SIG-M5 (cell line): ENCODE results near the gene PPCS.
"Not testable (repeated sequence)": the region's sequence is repeated elsewhere in the genome, so short reads cannot be mapped to it uniquely, and the experiment has no call there.

Experiments
- DNase-seq: peaks from one replicate; lab custom pipeline; 2025; lab: John Stamatoyannopoulos, UW

PPCS gene

GRCh38 chr1:42453386-42453785, 3.0 kb upstream of the PPCS start:
- no peak for DNase-seq

GRCh38 chr1:42454403-42454802, 1.9 kb upstream of the PPCS start:
- no peak for DNase-seq

DNA sequence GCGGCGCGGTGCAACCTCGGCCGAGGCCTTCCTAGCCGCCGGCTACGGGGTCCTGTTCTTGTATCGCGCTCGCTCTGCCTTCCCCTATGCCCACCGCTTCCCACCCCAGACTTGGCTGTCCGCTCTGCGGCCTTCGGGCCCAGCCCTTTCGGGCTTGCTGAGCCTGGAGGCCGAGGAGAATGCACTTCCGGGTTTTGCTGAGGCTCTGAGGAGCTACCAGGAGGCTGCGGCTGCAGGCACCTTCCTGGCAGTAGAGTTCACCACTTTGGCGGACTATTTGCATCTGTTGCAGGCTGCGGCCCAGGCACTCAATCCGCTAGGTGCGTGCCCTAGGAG, 379 bp downstream of the PPCS start:
- DNase-seq: no peak

DNA sequence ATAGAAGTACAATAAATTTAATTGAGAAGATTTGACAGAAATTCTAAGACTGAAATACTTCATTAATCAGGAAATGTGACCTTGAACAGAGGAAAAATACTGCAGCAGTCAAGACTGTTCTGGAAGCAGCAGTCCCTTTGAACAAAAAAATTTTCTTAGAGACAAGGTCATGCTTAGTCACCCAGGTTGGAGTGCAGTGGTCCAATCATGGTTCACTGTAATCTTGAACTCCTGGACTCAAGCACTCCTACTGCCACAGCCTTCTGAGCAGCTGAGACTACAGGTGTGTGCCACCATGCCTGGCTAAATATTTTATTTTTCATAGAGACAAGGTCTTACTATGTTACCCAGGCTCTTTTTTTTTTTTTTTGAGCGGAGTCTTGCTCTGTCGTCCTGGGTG, 4.9 kb downstream of the PPCS start:
- no peak for DNase-seq

GRCh38 chr1:42462828-42463763, 6.8 kb downstream of the PPCS start, which contains the start of gene CCDC30:
Gene CCDC30, plus strand, starts transcription at chr1:42463286. Its CDS starts 17,266 bp downstream, at chr1:42480552.
- DNase-seq: peak; percentile 84

DNA sequence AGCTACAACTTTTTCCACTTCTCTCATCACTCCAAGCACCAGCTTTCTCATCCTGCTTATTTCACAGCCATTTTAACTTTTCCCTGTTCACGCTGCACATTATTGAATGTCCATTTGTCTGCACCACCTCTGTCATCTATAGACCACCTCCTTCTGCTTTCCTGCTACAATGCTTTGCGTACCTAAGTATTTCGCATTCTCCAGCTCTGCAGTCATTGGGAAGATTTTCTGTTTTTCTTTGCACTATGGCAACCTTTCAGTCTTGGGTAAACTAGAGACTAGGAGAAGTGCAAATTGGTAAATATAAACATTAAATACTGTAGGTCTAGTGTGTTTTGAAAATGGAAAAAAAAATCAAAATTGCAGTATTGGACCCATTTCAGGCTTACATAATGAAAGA, 7.6 kb downstream of the PPCS start:
- DNase-seq: no peak

DNA sequence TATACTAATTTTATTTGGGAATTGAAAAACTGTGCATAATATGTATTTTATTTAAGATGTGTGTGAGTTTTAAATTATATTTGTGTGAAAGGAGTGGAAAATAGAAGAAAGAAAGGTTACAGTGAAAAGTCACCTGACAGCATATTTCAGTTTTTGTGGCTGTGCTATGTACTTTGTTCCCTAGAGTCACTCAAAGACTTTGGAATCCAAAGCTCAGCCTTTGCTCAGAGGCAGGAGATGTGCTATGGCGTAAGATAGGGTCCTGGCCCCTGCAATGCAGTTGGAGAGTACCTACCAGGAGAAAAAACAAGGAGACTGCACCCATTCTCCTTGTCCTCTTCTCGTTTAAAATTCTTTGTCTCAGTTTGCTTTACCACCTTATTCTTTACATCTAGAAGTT, 9.7 kb downstream of the PPCS start:
- no peak for DNase-seq

DNA sequence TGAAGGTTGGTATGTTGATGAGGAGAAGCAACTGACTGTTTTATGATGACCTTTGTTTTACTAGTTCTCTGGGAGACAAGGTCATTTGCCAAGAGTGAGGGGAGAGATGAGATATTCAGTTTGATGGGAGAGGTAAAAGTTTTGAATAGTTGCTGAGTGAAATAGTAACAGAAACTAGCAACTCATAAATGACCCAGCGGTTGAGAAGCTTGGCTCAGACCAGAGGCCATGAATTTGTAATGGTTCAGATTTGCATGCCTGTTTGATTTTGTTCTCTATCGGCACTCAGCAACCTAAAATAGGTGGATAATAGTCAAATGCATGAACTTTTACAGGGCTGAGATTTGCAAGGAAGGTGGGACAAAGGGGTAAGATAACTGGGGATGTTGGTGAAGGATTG, 13.4 kb downstream of the PPCS start:
- no peak for DNase-seq

DNA sequence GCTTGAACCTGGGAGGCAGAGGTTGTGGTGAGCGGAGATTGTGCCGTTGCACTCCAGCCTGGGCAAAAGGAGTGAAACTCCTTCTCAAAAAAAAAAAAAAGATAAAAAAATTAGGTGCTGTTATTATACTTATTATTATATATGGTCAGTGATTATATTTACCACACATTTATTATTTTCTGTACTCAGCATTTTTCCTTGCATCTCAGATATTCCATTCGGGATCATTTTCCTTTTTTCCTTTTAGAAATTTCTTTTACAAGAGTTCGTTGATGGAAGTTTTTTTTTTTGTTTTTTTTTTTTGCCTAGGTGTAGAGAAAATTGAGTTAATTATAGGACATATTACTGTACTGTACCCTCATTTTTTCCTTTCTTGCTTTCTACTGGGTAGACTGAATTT, 20.3 kb downstream of the PPCS start:
- no peak for DNase-seq

DNA sequence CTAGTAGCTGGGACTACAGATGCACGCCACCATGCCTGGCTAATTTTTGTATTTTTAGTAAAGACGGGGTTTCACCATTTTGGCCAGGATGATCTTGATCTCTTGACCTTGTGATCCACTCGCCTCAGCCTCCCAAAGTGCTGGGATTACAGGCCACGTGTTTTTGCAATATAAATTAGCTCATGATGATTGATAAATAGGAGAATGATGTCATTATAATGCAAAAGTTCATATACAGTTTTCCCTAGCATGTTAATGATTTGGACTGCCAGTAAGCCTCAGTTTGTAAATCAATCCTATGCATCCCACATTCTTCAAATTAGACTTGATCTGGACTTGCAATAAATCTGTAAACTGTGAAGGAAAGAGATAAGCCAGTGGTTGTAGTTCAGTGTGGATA, 21.0 kb downstream of the PPCS start:
- DNase-seq: not testable (repeated sequence)

GRCh38 chr1:42477775-42478174, 21.4 kb downstream of the PPCS start:
- DNase-seq: no peak

DNA sequence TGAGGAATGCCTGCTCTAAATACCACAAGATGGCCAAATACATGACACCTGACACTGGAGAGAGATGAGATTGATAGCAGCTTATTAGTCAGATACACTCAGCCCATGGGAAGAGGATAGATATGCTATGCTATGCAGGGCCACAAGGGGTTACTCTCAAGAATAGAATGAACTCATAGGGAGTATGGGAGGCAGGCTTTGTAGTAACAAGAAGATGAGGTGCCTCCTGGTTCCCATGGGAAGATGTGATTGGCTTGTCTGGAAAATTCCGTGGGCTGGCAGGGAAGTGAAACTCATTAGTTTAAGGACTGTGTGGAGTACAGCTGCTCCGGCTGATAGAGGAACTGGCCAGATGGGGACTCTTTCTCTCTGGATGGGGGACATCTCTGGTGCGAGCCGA, 23.3 kb downstream of the PPCS start:
- no peak for DNase-seq

DNA sequence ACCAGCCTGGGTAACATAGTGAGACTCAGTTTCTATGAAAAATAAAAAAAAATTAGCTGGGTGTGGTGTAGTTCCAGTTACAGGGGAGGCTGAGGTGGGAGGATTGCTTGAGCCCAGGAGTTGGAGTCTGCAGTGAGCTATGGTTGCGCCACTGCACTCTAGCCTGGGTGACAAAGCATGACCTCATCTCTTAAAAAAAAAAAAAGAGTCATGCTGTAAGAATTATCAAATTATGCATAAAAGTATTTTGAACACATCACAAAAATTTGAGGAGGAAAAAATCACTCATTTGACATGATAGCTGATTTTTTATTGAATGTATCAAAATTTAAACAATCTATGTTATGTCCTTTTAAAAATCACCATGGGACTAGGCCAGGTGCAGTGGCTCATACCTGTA, 24.6 kb downstream of the PPCS start:
- DNase-seq: no peak

DNA sequence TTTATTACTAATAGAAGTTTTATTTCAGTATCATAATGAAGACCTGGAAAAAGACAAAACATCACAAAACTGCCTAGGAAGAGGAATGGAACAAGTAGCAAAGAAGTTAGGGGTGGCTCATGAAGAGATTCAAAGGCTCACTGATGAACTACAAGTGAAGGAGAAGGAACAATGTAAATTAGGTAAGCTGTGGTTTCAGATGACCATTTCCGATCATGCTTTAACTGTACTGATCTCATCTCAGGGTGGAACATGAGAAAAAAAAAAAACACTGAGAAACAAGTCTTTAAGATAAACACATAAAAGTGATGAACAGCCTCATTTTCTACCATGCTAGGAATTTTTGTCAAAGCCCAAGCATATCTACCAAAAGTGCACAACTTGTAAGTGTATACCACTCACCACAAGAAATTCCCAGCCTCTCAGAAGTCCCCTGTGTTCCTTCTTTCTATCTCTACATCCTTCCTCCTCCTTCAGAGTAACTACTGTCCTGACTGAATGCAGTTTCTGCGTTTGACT, 26.4 kb downstream of the PPCS start:
- no peak for DNase-seq

DNA sequence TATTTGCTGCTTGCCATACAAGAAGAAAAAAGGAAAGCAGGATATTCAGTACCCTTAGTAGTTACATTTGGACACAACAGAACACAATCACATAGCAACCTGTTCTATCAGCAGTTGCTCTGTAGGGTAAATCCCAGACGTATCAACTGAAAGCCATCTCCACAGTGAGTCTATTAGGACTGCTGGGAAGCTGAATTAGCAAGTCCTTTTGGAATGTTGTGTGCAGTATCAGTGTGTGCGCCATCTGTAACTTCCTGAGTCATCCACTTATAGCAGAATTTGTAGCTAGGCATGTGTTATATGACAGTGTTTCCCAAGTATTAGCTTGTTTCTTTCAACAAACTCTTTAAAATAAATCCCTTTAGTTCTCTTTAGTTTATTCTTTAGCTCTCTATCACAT, 28.0 kb downstream of the PPCS start:
- no peak for DNase-seq

GRCh38 chr1:42490237-42490636, 33.9 kb downstream of the PPCS start:
- no peak for DNase-seq

DNA sequence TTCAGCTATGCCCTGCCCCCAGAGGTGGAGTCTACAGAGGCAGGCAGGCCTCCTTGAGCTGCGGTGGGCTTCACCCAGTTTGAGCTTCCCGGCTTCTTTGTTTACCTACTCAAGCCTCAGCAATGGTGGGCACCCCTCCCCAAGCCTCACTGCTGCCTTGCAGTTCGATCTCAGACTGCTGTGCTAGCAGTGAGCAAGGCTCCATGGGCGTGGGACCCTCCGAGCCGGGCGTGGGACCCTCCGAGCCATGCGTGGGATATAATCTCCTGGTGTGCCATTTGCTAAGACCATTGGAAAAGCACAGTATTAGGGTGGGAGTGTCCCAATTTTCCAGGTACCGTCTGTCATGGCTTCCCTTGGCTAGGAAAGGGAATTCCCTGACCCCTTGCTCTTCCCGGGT, 45.7 kb downstream of the PPCS start:
- not testable (repeated sequence) for DNase-seq

GRCh38 chr1:42504535-42505128, 48.3 kb downstream of the PPCS start:
- DNase-seq: no peak

DNA sequence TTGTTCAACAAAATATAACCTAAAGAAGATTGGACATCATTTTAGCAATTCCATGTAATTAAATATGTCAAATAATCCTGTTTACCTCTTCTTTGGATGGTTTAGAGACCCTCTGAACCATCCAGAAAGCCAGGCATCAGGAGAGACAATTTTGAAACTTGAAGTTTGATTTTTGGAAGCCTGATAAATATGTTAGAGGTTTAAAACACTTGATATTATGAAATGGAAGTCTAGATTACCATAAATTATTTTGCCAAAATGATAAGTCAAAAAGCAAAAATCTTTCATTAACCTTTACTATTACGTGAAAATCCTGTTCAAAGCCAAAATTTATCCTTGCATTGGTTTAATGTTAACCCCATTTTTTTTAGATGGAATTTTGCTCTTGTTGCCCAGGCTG, 50.2 kb downstream of the PPCS start:
- DNase-seq: no peak
